Measurements from ENCODE around the gene OSBPL2. TPM values are rescaled to one million over a fixed set of nuclear protein-coding genes. Genes with fewer than 3 reads are reported as not detected.

The OSBPL2 gene
- total RNA-seq, 1 donor from 2014 or later, result 51.3 TPM

- Histone ChIP-seq H3K4me1 (no peaks in the 10 kb centered on the region), H3K9me3 (no peaks in the 10 kb centered on the region), H3K4me3 (no peak overlapping the region), H3K27me3 (no peaks in the 10 kb centered on the region), H3K36me3 (peaks cover 0 to 69% of the 10 kb centered on the region in 2 donors), H3K27ac (no peak overlapping the region)
- intact Hi-C loops (cut with DNase I), result no loop called here
- DNase-seq (ENCODE audit: extremely low spot score in 2 of 2), result no peak
- TF ChIP-seq, protein P1, sequence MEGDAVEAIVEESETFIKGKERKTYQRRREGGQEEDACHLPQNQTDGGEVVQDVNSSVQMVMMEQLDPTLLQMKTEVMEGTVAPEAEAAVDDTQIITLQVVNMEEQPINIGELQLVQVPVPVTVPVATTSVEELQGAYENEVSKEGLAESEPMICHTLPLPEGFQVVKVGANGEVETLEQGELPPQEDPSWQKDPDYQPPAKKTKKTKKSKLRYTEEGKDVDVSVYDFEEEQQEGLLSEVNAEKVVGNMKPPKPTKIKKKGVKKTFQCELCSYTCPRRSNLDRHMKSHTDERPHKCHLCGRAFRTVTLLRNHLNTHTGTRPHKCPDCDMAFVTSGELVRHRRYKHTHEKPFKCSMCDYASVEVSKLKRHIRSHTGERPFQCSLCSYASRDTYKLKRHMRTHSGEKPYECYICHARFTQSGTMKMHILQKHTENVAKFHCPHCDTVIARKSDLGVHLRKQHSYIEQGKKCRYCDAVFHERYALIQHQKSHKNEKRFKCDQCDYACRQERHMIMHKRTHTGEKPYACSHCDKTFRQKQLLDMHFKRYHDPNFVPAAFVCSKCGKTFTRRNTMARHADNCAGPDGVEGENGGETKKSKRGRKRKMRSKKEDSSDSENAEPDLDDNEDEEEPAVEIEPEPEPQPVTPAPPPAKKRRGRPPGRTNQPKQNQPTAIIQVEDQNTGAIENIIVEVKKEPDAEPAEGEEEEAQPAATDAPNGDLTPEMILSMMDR (IDR thresholded peaks at IDR 0.05), result no peak
- TF ChIP-seq POLR2AphosphoS5 (IDR thresholded peaks at IDR 0.05; ENCODE audit: insufficient read depth in 1 of 2, low read depth in 1 of 2) (no peak), POLR2A (IDR thresholded peaks at IDR 0.05) (no peak)
These were observed 91.4 kb downstream of the OSBPL2 start for GRCh38 chr20:62329389-62330377.

- peaks cover 0 to 65% of the 10 kb centered on the region in 2 donors for H3K36me3 ChIP-seq
- intact Hi-C loops (cut with DNase I), result no loop called here
- no peak overlapping the region for H3K27ac ChIP-seq
These were observed 92.4 kb downstream of the OSBPL2 start for GRCh38 chr20:62330576-62331317.

GRCh38 chr20:62331347-62331746 is 93.0 kb downstream of the OSBPL2 start:
- Histone ChIP-seq H3K9me3 (no peaks in the 10 kb centered on the region), H3K4me1 (no peaks in the 10 kb centered on the region), H3K27ac (no peak overlapping the region), H3K4me3 (no peak overlapping the region), H3K36me3 (peaks cover 0 to 65% of the 10 kb centered on the region in 2 donors), H3K27me3 (no peaks in the 10 kb centered on the region)
- intact Hi-C loops (cut with DNase I), result no loop called here
- no peak for TF ChIP-seq POLR2A (IDR thresholded peaks at IDR 0.05)
- TF ChIP-seq POLR2AphosphoS5 (IDR thresholded peaks at IDR 0.05; ENCODE audit: insufficient read depth in 1 of 2, low read depth in 1 of 2), result no peak
- TF ChIP-seq, protein P1 (IDR thresholded peaks at IDR 0.05), result no peak
- no peak for DNase-seq (ENCODE audit: extremely low spot score in 2 of 2)

More at GRCh38 chr20:62330576-62331317, 92.4 kb downstream of the OSBPL2 start:
- Histone ChIP-seq H3K27me3 (no peaks in the 10 kb centered on the region), H3K4me1 (no peaks in the 10 kb centered on the region), H3K4me3 (no peak overlapping the region), H3K9me3 (no peaks in the 10 kb centered on the region)
- DNase-seq (ENCODE audit: extremely low spot score in 2 of 2), result no peak
- TF ChIP-seq POLR2AphosphoS5 (IDR thresholded peaks at IDR 0.05; ENCODE audit: insufficient read depth in 1 of 2, low read depth in 1 of 2), result no peak
- TF ChIP-seq POLR2A (IDR thresholded peaks at IDR 0.05), result no peak
- TF ChIP-seq, protein P1 (IDR thresholded peaks at IDR 0.05), result no peak

DNA sequence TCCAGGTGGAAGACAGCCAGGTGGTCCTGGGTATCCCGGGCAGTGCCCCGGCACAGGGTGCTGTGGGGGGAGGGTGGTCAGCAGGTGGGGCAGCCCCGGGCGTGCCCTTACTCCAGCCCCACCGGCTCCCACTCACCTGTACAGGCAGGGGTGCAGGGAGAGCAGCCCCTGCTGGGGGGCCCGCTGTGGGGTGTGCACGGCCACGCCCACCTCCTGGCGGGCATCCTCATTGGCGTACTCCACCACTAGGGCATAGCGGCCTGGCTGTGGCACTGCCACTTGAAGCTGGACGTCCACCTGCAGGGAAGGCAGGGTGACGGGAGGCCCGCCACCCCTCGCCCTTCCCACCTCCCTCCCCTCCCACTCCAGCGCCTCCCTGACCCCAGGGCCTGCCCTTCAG is 94.1 kb downstream of the OSBPL2 start:
- Histone ChIP-seq H3K4me3 (no peak overlapping the region), H3K36me3 (peaks cover 0 to 65% of the 10 kb centered on the region in 2 donors), H3K4me1 (no peaks in the 10 kb centered on the region), H3K27ac (no peak overlapping the region), H3K9me3 (no peaks in the 10 kb centered on the region), H3K27me3 (no peaks in the 10 kb centered on the region)
- DNase-seq (ENCODE audit: extremely low spot score in 2 of 2), result no peak
- intact Hi-C loops (cut with DNase I), result loop anchor here (1.0 kb wide), 1 partner anchor 23 kb away; no protein-coding TSS in a partner anchor
- TF ChIP-seq, protein P1 (IDR thresholded peaks at IDR 0.05), result no peak
- TF ChIP-seq POLR2AphosphoS5 (IDR thresholded peaks at IDR 0.05; ENCODE audit: insufficient read depth in 1 of 2, low read depth in 1 of 2) (no peak), POLR2A (IDR thresholded peaks at IDR 0.05) (no peak)

All from vagina (tissue), 2 donors.